Endothelial cell of umbilical vein (primary cell): Measurements from ENCODE around the gene BCAR3.
"Not testable (repeated sequence)": the region's sequence is repeated elsewhere in the genome, so short reads cannot be mapped to it uniquely, and the experiment has no call there.

ENCODE experiments used
- CTCF ChIP-seq, 2 donors: IDR thresholded peaks; 1 replicate in 1 of 2; 2 replicates in 1 of 2; pipeline ENCODE4 v1.5.1; 2011; ENCODE audit warnings: low read length in 2 of 2, mild to moderate bottlenecking in 2 of 2, moderate library complexity in 2 of 2, control low read depth in 1 of 2, inconsistent platforms in 1 of 2, low read depth in 1 of 2; ENCODE audit not compliant: insufficient read depth in 1 of 2; ENCODE audit errors: extremely low read depth in 1 of 2
- EZH2 ChIP-seq: IDR thresholded peaks from 2 replicates; pipeline ENCODE4 v1.6.1; 2012; ENCODE audit warnings: borderline replicate concordance, low read depth, mild to moderate bottlenecking, moderate library complexity, low read length, inconsistent platforms; ENCODE audit not compliant: severe bottlenecking
- FOS ChIP-seq: IDR thresholded peaks from 2 replicates; pipeline ENCODE4 v1.6.1; 2011; ENCODE audit warnings: mild to moderate bottlenecking, low read length, moderate library complexity, borderline replicate concordance; ENCODE audit not compliant: insufficient read depth
- JUN ChIP-seq: IDR thresholded peaks from 2 replicates; pipeline ENCODE4 v1.6.1; 2011; ENCODE audit warnings: borderline replicate concordance, low read depth; ENCODE audit not compliant: insufficient read length, insufficient read depth
- MAX ChIP-seq: IDR thresholded peaks from 2 replicates; pipeline ENCODE4 v1.6.1; 2011; ENCODE audit not compliant: insufficient read depth, insufficient read length
- MYC ChIP-seq: IDR thresholded peaks from one replicate; pipeline ENCODE4 v1.6.1; 2011; ENCODE audit warnings: mild to moderate bottlenecking, low read depth, low read length
- POLR2A ChIP-seq: IDR thresholded peaks from 2 replicates; pipeline ENCODE4 v1.6.1; 2012; ENCODE audit warnings: low read depth, mild to moderate bottlenecking, control low read depth, low read length
- POLR2AphosphoS5 ChIP-seq: IDR thresholded peaks from 2 replicates; pipeline ENCODE4 v1.6.1; 2012; ENCODE audit warnings: low read depth, mild to moderate bottlenecking, control low read depth, low read length, moderate library complexity; ENCODE audit not compliant: insufficient read depth

GRCh38 chr1:93661341-93661740 is 20.3 kb downstream of the BCAR3 start:
- not testable (repeated sequence) for TF ChIP-seq POLR2A; CTCF (IDR thresholded peaks at IDR 0.05; ENCODE audit: extremely low read depth in 1 of 2, insufficient read depth in 1 of 2, low read depth in 1 of 2, low read length in 2 of 2); EZH2; MYC; POLR2AphosphoS5; MAX; FOS; JUN
